GM23338 (cell line): Measurements from ENCODE around the gene C1R.

Experiments used
- TF ChIP-seq, protein P1 (sequence below), 2 experiments: fragments of 200-600 bp in 1 of 2; sonication (generic) in 1 of 2; conservative IDR thresholded peaks; 2 replicates each; pipeline versions ENCODE4 v1.5.1 to v1.6.1; 2016 to 2017; ENCODE audit warnings: antibody characterized with exemption in 2 of 2, low read depth in 2 of 2, mild to moderate bottlenecking in 2 of 2, moderate library complexity in 1 of 2
- TF ChIP-seq, protein P2 (sequence below): IDR thresholded peaks from one replicate; pipeline ENCODE4 v1.6.1; 2018; ENCODE audit warnings: antibody characterized with exemption; ENCODE audit not compliant: unreplicated experiment

DNA sequence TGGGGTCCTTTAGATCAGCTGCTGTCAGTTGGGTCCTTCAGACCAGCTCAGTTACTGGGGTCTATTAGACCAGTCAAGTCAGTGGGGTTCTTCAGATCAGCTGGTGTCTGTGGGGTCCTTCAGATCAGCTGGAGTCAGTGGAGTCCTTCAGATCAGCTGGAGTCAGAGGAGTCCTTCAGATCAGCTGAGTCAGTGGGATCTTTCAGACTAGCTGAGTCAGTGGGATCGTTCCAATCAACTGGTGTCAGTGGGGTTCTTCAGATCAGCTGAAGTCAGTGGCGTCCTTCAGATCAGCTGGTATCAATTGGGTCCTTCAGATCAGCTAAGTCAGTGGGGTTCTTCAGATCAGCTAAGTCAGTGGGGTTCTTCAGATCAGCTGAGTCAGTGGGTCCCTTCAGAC lies 59.3 kb downstream of the C1R start:
- TF ChIP-seq, protein P1, sequence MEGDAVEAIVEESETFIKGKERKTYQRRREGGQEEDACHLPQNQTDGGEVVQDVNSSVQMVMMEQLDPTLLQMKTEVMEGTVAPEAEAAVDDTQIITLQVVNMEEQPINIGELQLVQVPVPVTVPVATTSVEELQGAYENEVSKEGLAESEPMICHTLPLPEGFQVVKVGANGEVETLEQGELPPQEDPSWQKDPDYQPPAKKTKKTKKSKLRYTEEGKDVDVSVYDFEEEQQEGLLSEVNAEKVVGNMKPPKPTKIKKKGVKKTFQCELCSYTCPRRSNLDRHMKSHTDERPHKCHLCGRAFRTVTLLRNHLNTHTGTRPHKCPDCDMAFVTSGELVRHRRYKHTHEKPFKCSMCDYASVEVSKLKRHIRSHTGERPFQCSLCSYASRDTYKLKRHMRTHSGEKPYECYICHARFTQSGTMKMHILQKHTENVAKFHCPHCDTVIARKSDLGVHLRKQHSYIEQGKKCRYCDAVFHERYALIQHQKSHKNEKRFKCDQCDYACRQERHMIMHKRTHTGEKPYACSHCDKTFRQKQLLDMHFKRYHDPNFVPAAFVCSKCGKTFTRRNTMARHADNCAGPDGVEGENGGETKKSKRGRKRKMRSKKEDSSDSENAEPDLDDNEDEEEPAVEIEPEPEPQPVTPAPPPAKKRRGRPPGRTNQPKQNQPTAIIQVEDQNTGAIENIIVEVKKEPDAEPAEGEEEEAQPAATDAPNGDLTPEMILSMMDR (conservative IDR thresholded peaks at IDR 0.05; ENCODE audit: low read depth in 2 of 2) = no peak
- TF ChIP-seq, protein P2, sequence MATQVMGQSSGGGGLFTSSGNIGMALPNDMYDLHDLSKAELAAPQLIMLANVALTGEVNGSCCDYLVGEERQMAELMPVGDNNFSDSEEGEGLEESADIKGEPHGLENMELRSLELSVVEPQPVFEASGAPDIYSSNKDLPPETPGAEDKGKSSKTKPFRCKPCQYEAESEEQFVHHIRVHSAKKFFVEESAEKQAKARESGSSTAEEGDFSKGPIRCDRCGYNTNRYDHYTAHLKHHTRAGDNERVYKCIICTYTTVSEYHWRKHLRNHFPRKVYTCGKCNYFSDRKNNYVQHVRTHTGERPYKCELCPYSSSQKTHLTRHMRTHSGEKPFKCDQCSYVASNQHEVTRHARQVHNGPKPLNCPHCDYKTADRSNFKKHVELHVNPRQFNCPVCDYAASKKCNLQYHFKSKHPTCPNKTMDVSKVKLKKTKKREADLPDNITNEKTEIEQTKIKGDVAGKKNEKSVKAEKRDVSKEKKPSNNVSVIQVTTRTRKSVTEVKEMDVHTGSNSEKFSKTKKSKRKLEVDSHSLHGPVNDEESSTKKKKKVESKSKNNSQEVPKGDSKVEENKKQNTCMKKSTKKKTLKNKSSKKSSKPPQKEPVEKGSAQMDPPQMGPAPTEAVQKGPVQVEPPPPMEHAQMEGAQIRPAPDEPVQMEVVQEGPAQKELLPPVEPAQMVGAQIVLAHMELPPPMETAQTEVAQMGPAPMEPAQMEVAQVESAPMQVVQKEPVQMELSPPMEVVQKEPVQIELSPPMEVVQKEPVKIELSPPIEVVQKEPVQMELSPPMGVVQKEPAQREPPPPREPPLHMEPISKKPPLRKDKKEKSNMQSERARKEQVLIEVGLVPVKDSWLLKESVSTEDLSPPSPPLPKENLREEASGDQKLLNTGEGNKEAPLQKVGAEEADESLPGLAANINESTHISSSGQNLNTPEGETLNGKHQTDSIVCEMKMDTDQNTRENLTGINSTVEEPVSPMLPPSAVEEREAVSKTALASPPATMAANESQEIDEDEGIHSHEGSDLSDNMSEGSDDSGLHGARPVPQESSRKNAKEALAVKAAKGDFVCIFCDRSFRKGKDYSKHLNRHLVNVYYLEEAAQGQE = no peak
